GM12878 (cell line): ENCODE results near the gene BRD1. TPM values are rescaled to one million over a fixed set of nuclear protein-coding genes. Genes with fewer than 3 reads are reported as not detected.

Experiments used
- ATAC-seq: fragments of 200-7000 bp; cut with Tn5 transposase; 3 replicates; pipeline ENCODE4 v1.9.1; 2020; ENCODE audit warnings: mild to moderate bottlenecking, moderate library complexity
- BruUV-seq: library from RNA; stranded (reverse); fragments of 400-500 nt; replicated peaks from 2 replicates; lab custom pipeline; 2021; lab: Mats Ljungman, UMichigan
- CTCF ChIA-PET: fragments of 300-600 bp; sonication (Branson Sonifier 250); formaldehyde crosslinking; extraction: SDS; loops from one replicate; lab custom pipeline; 2021; ENCODE audit warnings: inconsistent platforms; lab: Yijun Ruan, JAX
- POLR2A ChIA-PET: fragments of 350-600 bp; formaldehyde crosslinking; extraction: SDS; loops from one replicate; lab custom pipeline; 2021; ENCODE audit warnings: inconsistent platforms; lab: Charles Lee
- RAD21 ChIA-PET: fragments of 300-600 bp; sonication (Branson Sonifier 250); formaldehyde crosslinking; loops from one replicate; lab custom pipeline; 2023; ENCODE audit warnings: antibody characterized with exemption; ENCODE audit not compliant: unreplicated experiment; lab: Charles Lee
- SMC1A ChIA-PET: fragments of 300-600 bp; sonication (Branson Sonifier 250); formaldehyde crosslinking; loops from one replicate; lab custom pipeline; 2023; ENCODE audit not compliant: unreplicated experiment, uncharacterized antibody; lab: Charles Lee
- DNase-seq: peaks from one replicate; pipeline ENCODE4 v3.0.0-alpha.2; 2011; ENCODE audit warnings: low read depth, low spot score
- FAIRE-seq: peaks from 3 replicates; lab custom pipeline; 2011; peaks lifted over from hg19 to GRCh38; lab: Jason Lieb, UNC
- H2AFZ ChIP-seq: 2 replicates; pipeline ENCODE4 v1.6.0; 2011; ENCODE audit warnings: low read depth, low read length, control low read depth; ENCODE audit not compliant: control insufficient read depth
- H3K27ac ChIP-seq: 2 replicates; pipeline ENCODE4 v1.5.1; 2011; ENCODE audit warnings: control low read depth; ENCODE audit not compliant: control insufficient read depth, insufficient read depth
- H3K27me3 ChIP-seq, 2 experiments: replicated peaks in 1 of 2; 2 replicates each; pipeline versions ENCODE4 v1.6.0 to v1.6.1; 2011; ENCODE audit warnings: low read length in 1 of 2; ENCODE audit not compliant: control insufficient read depth in 2 of 2, insufficient read depth in 2 of 2
- H3K36me3 ChIP-seq, 2 experiments: 2 replicates each; pipeline ENCODE4 v1.5.1; 2011; ENCODE audit warnings: low read length in 1 of 2; ENCODE audit not compliant: control insufficient read depth in 2 of 2, insufficient read depth in 2 of 2
- H3K4me1 ChIP-seq: 2 replicates; pipeline ENCODE4 v1.6.1; 2011; ENCODE audit warnings: mild to moderate bottlenecking, low read length, moderate library complexity, mixed read lengths; ENCODE audit not compliant: control insufficient read depth, insufficient read depth
- H3K4me2 ChIP-seq: 2 replicates; pipeline ENCODE4 v1.6.0; 2011; ENCODE audit warnings: control low read depth; ENCODE audit not compliant: control insufficient read depth, insufficient read depth
- H3K4me3 ChIP-seq: fragments of 200-600 bp; sonication (generic); 2 replicates; pipeline ENCODE4 v1.5.1; 2016
- H3K79me2 ChIP-seq: 2 replicates; pipeline ENCODE4 v1.6.0; 2011; ENCODE audit warnings: low read length; ENCODE audit not compliant: control insufficient read depth, insufficient read depth
- H3K9ac ChIP-seq: 2 replicates; pipeline ENCODE4 v1.8.0; 2011; ENCODE audit warnings: low read length, control low read depth, mixed read lengths; ENCODE audit not compliant: control insufficient read depth, insufficient read depth
- H3K9me3 ChIP-seq: replicated peaks from 3 replicates; pipeline ENCODE4 v1.5.1; 2011; ENCODE audit warnings: mild to moderate bottlenecking, low read length; ENCODE audit not compliant: control insufficient read depth, insufficient read depth
- H4K20me1 ChIP-seq: 2 replicates; pipeline ENCODE4 v1.6.0; 2011; ENCODE audit not compliant: control insufficient read depth, insufficient read depth
- ASH2L ChIP-seq: fragments of 300-600, 200-600 bp; sonication (generic); IDR thresholded peaks from 2 replicates; pipeline ENCODE4 v1.6.1; 2017; ENCODE audit warnings: low read depth, mild to moderate bottlenecking, borderline replicate concordance
- ATF2 ChIP-seq: IDR thresholded peaks from 2 replicates; pipeline ENCODE4 v1.6.1; 2012; ENCODE audit warnings: low read length, inconsistent platforms
- BACH1 ChIP-seq: fragments of 450-650 bp; IDR thresholded peaks from 2 replicates; pipeline ENCODE4 v1.6.1; 2017; ENCODE audit warnings: mild to moderate bottlenecking, borderline replicate concordance
- BHLHE40 ChIP-seq, 2 experiments: fragments of 450-650 bp in 1 of 2; IDR thresholded peaks; 2 replicates each; pipeline ENCODE4 v1.6.1; 2011 to 2017; ENCODE audit warnings: low read depth in 2 of 2, borderline replicate concordance in 1 of 2, improper control_type of control experiment in 1 of 2, low read length in 1 of 2, mild to moderate bottlenecking in 1 of 2
- HDAC2 ChIP-seq: fragments of 200-600 bp; sonication (generic); IDR thresholded peaks from 2 replicates; pipeline ENCODE4 v1.6.1; 2017
- IRF3 ChIP-seq: fragments of 450-650 bp; IDR thresholded peaks from 2 replicates; pipeline ENCODE4 v1.6.1; 2014; ENCODE audit warnings: mild to moderate bottlenecking
- KAT2A ChIP-seq: conservative IDR thresholded peaks from 2 replicates; pipeline ENCODE4 v1.6.1; 2011; ENCODE audit warnings: low read depth, low read length; ENCODE audit not compliant: control insufficient read depth
- NBN ChIP-seq: fragments of 450-650 bp; IDR thresholded peaks from 2 replicates; pipeline ENCODE4 v1.6.1; 2016
- NFIC ChIP-seq: IDR thresholded peaks from 2 replicates; pipeline ENCODE4 v1.6.1; 2012; ENCODE audit warnings: low read depth, mild to moderate bottlenecking, inconsistent platforms, low read length, moderate library complexity
- NR2C2 ChIP-seq: IDR thresholded peaks from 2 replicates; pipeline ENCODE4 v1.6.1; 2011; ENCODE audit warnings: borderline replicate concordance, low read depth; ENCODE audit not compliant: control insufficient read depth, insufficient read length
- WRNIP1 ChIP-seq: IDR thresholded peaks from 2 replicates; pipeline ENCODE4 v1.6.1; 2011; ENCODE audit warnings: low read depth, low read length, improper control_type of control experiment, borderline replicate concordance
- WGBS: methylation state at CpG from one replicate; pipeline ENCODE4 v1.1.6; 2016; ENCODE audit warnings: low lambda C conversion rate; ENCODE audit not compliant: insufficient replicate concordance, insufficient coverage; ENCODE audit errors: missing lambda C conversion rate; 5-methylcytosine and 5-hydroxymethylcytosine counted together
- in situ Hi-C: fragments of 300-500 bp; cut with MboI; formaldehyde crosslinking; loops from 9 replicates; pipeline ENCODE4 v1.14.3; 2018; ENCODE audit warnings: mixed read lengths
- intact Hi-C: fragments of 100-400 bp; cut with micrococcal nuclease; formaldehyde crosslinking; loops from one replicate; pipeline ENCODE4 v1.14.2; 2022; ENCODE audit not compliant: unreplicated experiment
- polyA plus RNA-seq, 11 experiments: library from polyadenylated mRNA; depleted of rRNA in 4 of 11; unstranded in 6 of 11; stranded (reverse) in 5 of 11; fragments of >200 nt; fragmentation: Nextera tagmentation in 4 of 11; fragmentation: Illumina TruSeq in 1 of 11; extraction: Ambion mirVana in 4 of 11; extraction: Trizol in 1 of 11; gene quantifications; 1 replicate in 1 of 11; 2 replicates in 10 of 11; pipeline versions ENCODE4 v1.2.1 to v1.2.3, GENCODE V29; 2011 to 2016; ENCODE audit warnings: inconsistent platforms in 2 of 11, missing spikeins in 2 of 11, low read depth in 1 of 11
- total RNA-seq, 4 experiments: library from RNA; depleted of rRNA in 3 of 4; stranded (reverse); fragments of >200 nt in 3 of 4; fragmentation: Illumina TruSeq in 1 of 4; extraction: Trizol in 1 of 4; gene quantifications; 2 replicates each; pipeline versions ENCODE4 v1.2.1 to v1.2.3, GENCODE V29; 2013 to 2021

BRD1 gene
- total and polyA plus RNA-seq, 10 of the 15 experiments (the other 5 are each of a cell fraction or from before 2014, with no cell fraction given): 0.90 to 26.4 (median 7.1) TPM

- no peak overlapping the region for H3K9ac ChIP-seq
- ChIA-PET RAD21 (no interaction called here), POLR2A (no interaction called here), CTCF (no interaction called here), SMC1A (no interaction called here)
- peaks cover 46% of the 10 kb centered on the region for H3K79me2 ChIP-seq
- FAIRE-seq: no peak
- whole genome bisulfite sequencing: 91% methylated on average over 26 of the region's 28 CpGs
- intact Hi-C loops: no loop called here
- H2AFZ ChIP-seq: no peak overlapping the region
- H3K9me3 ChIP-seq: no peaks in the 10 kb centered on the region; the same call in 2 of the 3 replicates
- TF ChIP-seq NFIC: no peak
- no peak for TF ChIP-seq WRNIP1
- TF ChIP-seq, all 136 proteins: peak for 0
- ATAC-seq: no peak
- Histone ChIP-seq H3K4me3 (no peak overlapping the region), H3K4me1 (no peaks in the 10 kb centered on the region), H3K27me3 (no peaks in the 10 kb centered on the region), H3K36me3 (peaks cover 35 to 37% of the 10 kb centered on the region in 2 experiments), H3K27ac (no peak overlapping the region), H3K4me2 (no peak overlapping the region), H4K20me1 (peaks cover 8% of the 10 kb centered on the region)
- BruUV-seq: no TSS peak
- DNase-seq: no peak
- in situ Hi-C loops: no loop called here
These were observed 23.8 kb downstream of the BRD1 start for GRCh38 chr22:49803737-49804375.

- in situ Hi-C loops: no loop called here
- Histone ChIP-seq H3K9me3 (no peaks in the 10 kb centered on the region; the same call in 2 of the 3 replicates), H3K9ac (no peak overlapping the region), H3K4me2 (no peak overlapping the region), H3K27ac (no peak overlapping the region)
- no peak for FAIRE-seq
- TF ChIP-seq ASH2L (no peak), BHLHE40 (IDR thresholded peaks at IDR 0.05; ENCODE audit: borderline replicate concordance in 1 of 2, low read depth in 2 of 2, low read length in 1 of 2) (no peak), NBN (no peak), KAT2A (no peak), NR2C2 (no peak), BACH1 (no peak), HDAC2 (no peak), ATF2 (no peak), IRF3 (no peak)
- TF ChIP-seq, all 136 proteins: peak for 0
- ChIA-PET CTCF (no interaction called here), POLR2A (no interaction called here), SMC1A (no interaction called here), RAD21 (no interaction called here)
- Histone ChIP-seq H3K4me3 (no peak overlapping the region), H2AFZ (no peak overlapping the region), H3K4me1 (no peaks in the 10 kb centered on the region), H3K36me3 (peaks cover 34 to 40% of the 10 kb centered on the region in 2 experiments), H4K20me1 (peaks cover 8% of the 10 kb centered on the region), H3K27me3 (no peaks in the 10 kb centered on the region), H3K79me2 (peaks cover 40% of the 10 kb centered on the region)
- ATAC-seq: no peak
- intact Hi-C loops: no loop called here
- WGBS: 10% methylated on average over 18 of the region's 18 CpGs
- no peak for DNase-seq
- no TSS peak for BruUV-seq
These were observed 24.5 kb downstream of the BRD1 start for GRCh38 chr22:49803134-49803533.
